ENCODE data around the gene DAB2IP. TPM values are rescaled to one million over a fixed set of nuclear protein-coding genes. Genes with fewer than 3 reads are reported as not detected.
"Not testable (repeated sequence)": the region's sequence is repeated elsewhere in the genome, so short reads cannot be mapped to it uniquely, and the experiment has no call there.

The DAB2IP gene
- total RNA-seq, 2 experiments from 2014 or later = 0.18 to 0.33 TPM

GRCh38 chr9:121619545-121620324 lies 31.7 kb upstream of the DAB2IP start:
- H3K9me3 Mint-ChIP-seq = no peaks in the 10 kb centered on the region
- no peaks in the 10 kb centered on the region for H3K4me1 Mint-ChIP-seq
- H3K27ac Mint-ChIP-seq = no peak overlapping the region
- DNase-seq = no peak
- peaks cover 19% of the 10 kb centered on the region for H3K27me3 Mint-ChIP-seq
- H3K4me3 Mint-ChIP-seq = no peak overlapping the region
- no peaks in the 10 kb centered on the region for H3K36me3 Mint-ChIP-seq

- peaks cover 14% of the 10 kb centered on the region for H3K27me3 Mint-ChIP-seq
- no peaks in the 10 kb centered on the region for H3K9me3 Mint-ChIP-seq
- H3K27ac Mint-ChIP-seq = no peak overlapping the region
- no peak overlapping the region for H3K4me3 Mint-ChIP-seq
- no peak for DNase-seq
- H3K4me1 Mint-ChIP-seq = no peaks in the 10 kb centered on the region
- H3K36me3 Mint-ChIP-seq = no peaks in the 10 kb centered on the region
Observed at GRCh38 chr9:121620325-121620673, 31.1 kb upstream of the DAB2IP start.

- DNase-seq = no peak
- no peaks in the 10 kb centered on the region for H3K36me3 Mint-ChIP-seq
- no peaks in the 10 kb centered on the region for H3K9me3 Mint-ChIP-seq
- H3K4me1 Mint-ChIP-seq = no peaks in the 10 kb centered on the region
- H3K4me3 Mint-ChIP-seq = no peak overlapping the region
- no peak overlapping the region for H3K27ac Mint-ChIP-seq
- peaks cover 9% of the 10 kb centered on the region for H3K27me3 Mint-ChIP-seq
Observed at GRCh38 chr9:121620777-121621449, 30.5 kb upstream of the DAB2IP start.

GRCh38 chr9:121622387-121623203 lies 28.8 kb upstream of the DAB2IP start:
- Mint-ChIP-seq H3K4me1 (no peaks in the 10 kb centered on the region), H3K36me3 (no peaks in the 10 kb centered on the region), H3K4me3 (no peak overlapping the region), H3K9me3 (no peaks in the 10 kb centered on the region), H3K27me3 (peaks cover 6% of the 10 kb centered on the region), H3K27ac (no peak overlapping the region)
- DNase-seq = no peak

- H3K27me3 Mint-ChIP-seq = not testable (repeated sequence)
Observed at GRCh38 chr9:121623430-121623829, 28.0 kb upstream of the DAB2IP start.

GRCh38 chr9:121625590-121625989 lies 25.8 kb upstream of the DAB2IP start:
- no peak for DNase-seq
- no peak overlapping the region for H3K4me3 Mint-ChIP-seq
- H3K9me3 Mint-ChIP-seq = no peaks in the 10 kb centered on the region
- no peaks in the 10 kb centered on the region for H3K4me1 Mint-ChIP-seq
- peaks cover 6% of the 10 kb centered on the region for H3K27me3 Mint-ChIP-seq
- no peak overlapping the region for H3K27ac Mint-ChIP-seq
- H3K36me3 Mint-ChIP-seq = no peaks in the 10 kb centered on the region

More at GRCh38 chr9:121623430-121623829, 28.0 kb upstream of the DAB2IP start:
- not testable (repeated sequence) for DNase-seq, H3K4me1 Mint-ChIP-seq, H3K4me3 Mint-ChIP-seq, H3K27ac Mint-ChIP-seq, H3K36me3 Mint-ChIP-seq, H3K9me3 Mint-ChIP-seq

GRCh38 chr9:121626012-121626411 lies 25.4 kb upstream of the DAB2IP start:
- Mint-ChIP-seq H3K27ac (no peak overlapping the region), H3K4me1 (no peaks in the 10 kb centered on the region), H3K4me3 (no peak overlapping the region), H3K27me3 (peaks cover 6% of the 10 kb centered on the region), H3K9me3 (no peaks in the 10 kb centered on the region), H3K36me3 (no peaks in the 10 kb centered on the region)
- DNase-seq = no peak

GRCh38 chr9:121627427-121627826 lies 24.0 kb upstream of the DAB2IP start:
- peaks cover 3% of the 10 kb centered on the region for H3K27me3 Mint-ChIP-seq
- H3K9me3 Mint-ChIP-seq = no peaks in the 10 kb centered on the region
- no peaks in the 10 kb centered on the region for H3K4me1 Mint-ChIP-seq
- no peak for DNase-seq
- no peaks in the 10 kb centered on the region for H3K36me3 Mint-ChIP-seq
- H3K27ac Mint-ChIP-seq = no peak overlapping the region
- H3K4me3 Mint-ChIP-seq = no peak overlapping the region

- Mint-ChIP-seq H3K27ac (no peak overlapping the region), H3K4me3 (no peak overlapping the region), H3K9me3 (no peaks in the 10 kb centered on the region), H3K4me1 (no peaks in the 10 kb centered on the region), H3K36me3 (no peaks in the 10 kb centered on the region), H3K27me3 (peaks cover 3% of the 10 kb centered on the region)
- DNase-seq = no peak
Observed at GRCh38 chr9:121628401-121628800, 23.0 kb upstream of the DAB2IP start.

GRCh38 chr9:121631115-121631514 lies 20.3 kb upstream of the DAB2IP start:
- H3K27me3 Mint-ChIP-seq = peaks cover 3% of the 10 kb centered on the region
- H3K4me3 Mint-ChIP-seq = no peak overlapping the region
- DNase-seq = no peak
- H3K9me3 Mint-ChIP-seq = no peaks in the 10 kb centered on the region
- peaks cover 12% of the 10 kb centered on the region for H3K4me1 Mint-ChIP-seq
- H3K27ac Mint-ChIP-seq = no peak overlapping the region
- no peaks in the 10 kb centered on the region for H3K36me3 Mint-ChIP-seq

- Mint-ChIP-seq H3K4me3 (no peak overlapping the region), H3K4me1 (peaks cover 12% of the 10 kb centered on the region), H3K9me3 (no peaks in the 10 kb centered on the region), H3K27me3 (peaks cover 2% of the 10 kb centered on the region), H3K27ac (no peak overlapping the region), H3K36me3 (no peaks in the 10 kb centered on the region)
- no peak for DNase-seq
Observed at GRCh38 chr9:121631978-121632418, 19.4 kb upstream of the DAB2IP start.

- Mint-ChIP-seq H3K27me3 (no peaks in the 10 kb centered on the region), H3K4me3 (no peak overlapping the region), H3K9me3 (no peaks in the 10 kb centered on the region), H3K27ac (no peak overlapping the region), H3K4me1 (peaks cover 12% of the 10 kb centered on the region), H3K36me3 (no peaks in the 10 kb centered on the region)
- no peak for DNase-seq
Observed at GRCh38 chr9:121633119-121633714, 18.2 kb upstream of the DAB2IP start.

GRCh38 chr9:121633736-121634135 lies 17.7 kb upstream of the DAB2IP start:
- H3K9me3 Mint-ChIP-seq = no peaks in the 10 kb centered on the region
- no peaks in the 10 kb centered on the region for H3K36me3 Mint-ChIP-seq
- H3K4me1 Mint-ChIP-seq = peaks cover 12% of the 10 kb centered on the region
- no peak overlapping the region for H3K4me3 Mint-ChIP-seq
- H3K27me3 Mint-ChIP-seq = no peaks in the 10 kb centered on the region
- DNase-seq = no peak
- no peak overlapping the region for H3K27ac Mint-ChIP-seq

- Mint-ChIP-seq H3K9me3 (no peaks in the 10 kb centered on the region), H3K27ac (peak overlapping the region; percentile 55), H3K27me3 (no peaks in the 10 kb centered on the region), H3K36me3 (no peaks in the 10 kb centered on the region), H3K4me3 (peak overlapping the region; percentile 48), H3K4me1 (peaks cover 12% of the 10 kb centered on the region)
- peak; percentile 57 for DNase-seq
Observed at GRCh38 chr9:121634329-121635261, 16.8 kb upstream of the DAB2IP start.

All from activated naive CD8-positive, alpha-beta T cell treated with anti-CD3 and anti-CD28 coated beads for 36 hours (primary cell).